Right lung (tissue), 5 donors: ENCODE results near the gene GABRG3. TPM values are rescaled to one million over a fixed set of nuclear protein-coding genes. Genes with fewer than 3 reads are reported as not detected.
"Not testable (repeated sequence)": the region's sequence is repeated elsewhere in the genome, so short reads cannot be mapped to it uniquely, and the experiment has no call there.

Experiments used
- DNase-seq, 2 donors: peaks; one replicate each; pipeline ENCODE4 v3.0.0-alpha.2; 2013
- polyA plus RNA-seq, 5 donors: library from polyadenylated mRNA; unstranded; fragments of 120-200 nt; gene quantifications; one replicate each; pipeline versions ENCODE4 v1.2.1 to v1.2.3, GENCODE V29; 2013; ENCODE audit warnings: inconsistent platforms in 1 of 5, low replicate concordance in 1 of 5; ENCODE audit not compliant: insufficient read length in 5 of 5, insufficient read depth in 1 of 5

GABRG3 gene
- polyA plus RNA-seq, 5 donors, result 7.1 to 14.1 (median 10.2) TPM

- DNase-seq, result no peak
These were observed 204.6 kb downstream of the GABRG3 start for GRCh38 chr15:27175472-27176153.

- no peak for DNase-seq
These were observed 205.9 kb downstream of the GABRG3 start for GRCh38 chr15:27176785-27177406.

- DNase-seq, result peak in 1 of 2 donors; percentile 8
These were observed 208.8 kb downstream of the GABRG3 start for GRCh38 chr15:27179789-27180188.

- no peak for DNase-seq
These were observed 211.7 kb downstream of the GABRG3 start for GRCh38 chr15:27182561-27183110.

- DNase-seq, result peak; percentile 13 to 37
These were observed 212.2 kb downstream of the GABRG3 start for GRCh38 chr15:27183201-27183600.

- DNase-seq, result not testable (repeated sequence)
These were observed 220.5 kb downstream of the GABRG3 start for GRCh38 chr15:27191515-27191914.

- no peak for DNase-seq
These were observed 225.7 kb downstream of the GABRG3 start for GRCh38 chr15:27196691-27197090.

GRCh38 chr15:27201425-27201824 is 230.4 kb downstream of the GABRG3 start:
- DNase-seq, result no peak

- DNase-seq, result no peak
These were observed 239.2 kb downstream of the GABRG3 start for GRCh38 chr15:27210176-27210575.

- DNase-seq, result no peak
These were observed 243.1 kb downstream of the GABRG3 start for GRCh38 chr15:27214032-27214431.

GRCh38 chr15:27214961-27215360 is 244.0 kb downstream of the GABRG3 start:
- peak in 1 of 2 donors; percentile 21 for DNase-seq

GRCh38 chr15:27218426-27218825 is 247.4 kb downstream of the GABRG3 start:
- no peak for DNase-seq

GRCh38 chr15:27219636-27220035 is 248.7 kb downstream of the GABRG3 start:
- DNase-seq, result no peak

- no peak for DNase-seq
These were observed 249.2 kb downstream of the GABRG3 start for GRCh38 chr15:27220199-27220598.

- DNase-seq, result no peak
These were observed 251.5 kb downstream of the GABRG3 start for GRCh38 chr15:27222479-27222878.

GRCh38 chr15:27223179-27223578 is 252.2 kb downstream of the GABRG3 start:
- peak in 1 of 2 donors; percentile 18 for DNase-seq

- no peak for DNase-seq
These were observed 260.8 kb downstream of the GABRG3 start for GRCh38 chr15:27231811-27232210.

- no peak for DNase-seq
These were observed 261.9 kb downstream of the GABRG3 start for GRCh38 chr15:27232876-27233275.

GRCh38 chr15:27234593-27234992 is 263.6 kb downstream of the GABRG3 start:
- no peak for DNase-seq

GRCh38 chr15:27235161-27235560 is 264.2 kb downstream of the GABRG3 start:
- DNase-seq, result no peak

GRCh38 chr15:27235681-27236080 is 264.7 kb downstream of the GABRG3 start:
- DNase-seq, result no peak

- DNase-seq, result no peak
These were observed 266.4 kb downstream of the GABRG3 start for GRCh38 chr15:27237319-27237939.

GRCh38 chr15:27238209-27238608 is 267.2 kb downstream of the GABRG3 start:
- no peak for DNase-seq
